ENCODE results near the gene OSBP. TPM values are rescaled to one million over a fixed set of nuclear protein-coding genes. Genes with fewer than 3 reads are reported as not detected.
A peak's percentile ranks its signal among the peaks of the same experiment; 100 is the strongest.
"Not testable (repeated sequence)": the region's sequence is repeated elsewhere in the genome, so short reads cannot be mapped to it uniquely, and the experiment has no call there.

The OSBP gene
- total RNA-seq, 1 experiment from 2014 or later, result 17.9 TPM

DNA sequence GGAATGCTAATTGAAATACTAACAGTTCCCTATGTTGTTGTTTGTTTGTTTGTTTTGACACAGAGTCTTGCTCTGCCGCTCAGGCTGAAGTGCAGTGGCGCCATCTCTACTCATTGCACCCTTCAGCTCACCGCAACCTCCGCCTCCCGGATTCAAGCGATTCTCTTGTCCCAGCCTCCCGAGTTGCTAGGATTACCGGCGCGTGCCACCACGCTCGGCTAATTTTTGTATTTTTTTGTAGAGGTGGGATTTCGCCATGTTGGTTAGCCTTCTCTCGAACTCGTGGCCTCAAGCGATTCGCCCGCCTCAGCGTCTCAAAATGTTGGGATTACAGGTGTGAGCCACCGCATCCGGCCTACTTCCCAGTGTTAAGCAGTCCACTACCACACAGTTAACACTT, 62.3 kb downstream of the OSBP start:
- DNase-seq (ENCODE audit: low read depth), result no peak

DNA sequence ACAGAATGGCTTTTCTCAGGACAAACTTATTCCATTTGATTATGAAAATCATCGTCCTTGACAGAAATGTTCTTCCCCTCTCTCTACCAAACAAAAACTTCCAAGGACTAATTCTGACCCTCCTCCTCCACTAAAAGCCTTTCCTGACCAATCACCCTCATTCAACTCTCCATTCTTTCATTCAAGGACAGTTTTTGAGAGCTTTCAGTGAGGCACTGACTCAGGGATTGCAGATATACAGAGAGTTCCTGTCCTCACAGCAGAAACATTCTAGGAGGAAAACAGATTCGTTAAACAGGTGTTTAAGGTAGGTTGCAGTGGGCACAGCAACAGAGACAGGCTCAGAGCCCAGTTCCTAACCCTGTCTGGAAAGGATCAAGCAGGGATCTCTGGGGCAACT, 62.7 kb downstream of the OSBP start:
- no peak for DNase-seq (ENCODE audit: low read depth)

DNA sequence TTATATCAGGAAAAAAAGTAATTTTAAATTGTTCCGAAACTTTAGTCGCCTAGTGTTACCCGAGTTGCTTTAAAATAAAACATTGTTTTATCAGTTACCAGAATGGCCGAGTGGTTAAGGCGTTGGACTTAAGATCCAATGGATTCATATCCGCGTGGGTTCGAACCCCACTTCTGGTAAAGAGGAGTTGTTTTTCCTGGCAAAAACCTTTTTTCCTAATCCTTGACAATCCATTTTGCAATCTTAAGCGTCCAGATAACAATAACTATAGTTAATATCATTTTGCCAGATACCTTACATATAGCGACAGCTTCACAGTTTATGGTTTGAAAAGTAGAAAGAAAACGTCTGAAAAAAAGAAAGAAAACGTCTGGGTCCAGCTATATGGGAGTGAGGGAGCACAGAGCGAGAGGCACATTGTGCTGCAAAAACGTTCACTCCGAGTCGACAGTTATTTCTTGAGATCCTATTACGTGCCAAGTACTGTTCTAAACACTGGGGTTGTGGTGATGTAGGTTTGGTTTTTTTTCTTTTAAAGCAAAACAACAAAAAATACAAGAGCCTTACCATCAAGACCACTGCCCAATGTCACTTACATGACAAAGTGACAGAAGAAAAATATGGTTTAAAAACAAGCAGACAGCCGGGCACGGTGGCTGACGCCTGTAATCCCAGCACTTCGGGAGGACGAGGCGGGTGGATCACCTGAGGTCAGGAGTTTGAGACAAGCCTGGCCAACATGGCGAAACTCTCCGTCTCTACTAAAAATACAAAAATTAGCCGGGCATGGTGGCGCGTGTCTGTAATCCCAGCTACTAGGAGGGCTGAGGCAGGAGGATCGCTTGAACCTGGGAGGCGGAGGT, 63.7 kb downstream of the OSBP start:
- DNase-seq (ENCODE audit: low read depth), result peak; percentile 78

DNA sequence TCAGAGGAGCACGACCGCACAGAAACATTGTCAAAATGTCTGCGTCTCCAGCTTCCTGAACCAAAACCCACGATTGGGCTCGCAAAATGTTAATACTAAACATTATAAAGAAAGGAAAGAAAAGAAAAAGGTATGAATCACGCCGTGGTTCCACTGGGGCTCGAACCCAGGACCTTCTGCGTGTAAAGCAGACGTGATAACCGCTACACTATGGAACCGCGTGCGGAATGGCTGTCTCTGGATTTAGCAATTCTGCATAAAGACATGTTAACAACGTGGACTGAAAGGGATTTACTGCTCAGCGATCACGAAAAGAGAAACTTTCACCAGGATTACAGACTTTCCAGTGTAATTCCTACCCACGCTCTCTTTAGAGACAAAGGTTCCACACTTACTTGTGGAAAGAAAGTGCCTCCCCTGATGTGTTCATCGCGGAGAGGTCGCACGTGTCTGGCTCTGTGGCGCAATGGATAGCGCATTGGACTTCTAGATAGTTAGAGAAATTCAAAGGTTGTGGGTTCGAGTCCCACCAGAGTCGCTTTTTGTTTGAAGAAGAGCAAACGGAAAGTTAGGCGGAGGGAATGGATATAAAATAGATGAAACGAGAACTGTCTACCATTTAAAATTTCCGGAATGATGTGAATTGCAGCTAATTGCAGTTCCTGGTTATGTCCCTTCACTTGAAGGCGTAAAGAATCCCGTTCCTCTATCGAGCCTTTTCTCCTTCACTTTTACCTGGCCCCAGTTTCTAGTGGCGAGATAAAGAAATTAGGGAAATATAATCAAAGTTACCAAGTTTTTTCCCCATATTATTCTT, 64.5 kb downstream of the OSBP start:
- DNase-seq (ENCODE audit: low read depth), result peak; percentile 95

DNA sequence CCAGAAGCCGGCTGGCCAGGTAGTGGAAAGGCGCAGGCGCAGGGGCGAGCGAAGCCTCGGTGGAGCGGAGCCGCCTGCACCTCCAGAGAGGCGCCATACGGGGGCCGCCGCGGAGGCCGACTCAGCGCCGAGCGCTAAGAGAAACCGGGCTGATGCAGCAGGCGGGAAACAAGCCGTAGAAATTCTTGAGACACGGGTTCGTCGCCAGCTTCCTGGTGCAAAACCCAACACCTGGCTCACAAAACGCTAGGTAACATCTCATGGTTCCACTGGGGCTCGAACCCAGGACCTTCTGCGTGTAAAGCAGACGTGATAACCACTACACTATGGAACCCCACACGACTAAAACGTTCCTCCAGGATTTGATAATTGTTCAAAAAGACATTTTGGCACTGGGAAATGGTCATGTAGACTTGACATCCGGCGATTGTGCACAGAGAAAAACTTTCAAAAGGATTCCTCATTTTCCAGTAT, 65.2 kb downstream of the OSBP start:
- peak; percentile 94 for DNase-seq (ENCODE audit: low read depth)

DNA sequence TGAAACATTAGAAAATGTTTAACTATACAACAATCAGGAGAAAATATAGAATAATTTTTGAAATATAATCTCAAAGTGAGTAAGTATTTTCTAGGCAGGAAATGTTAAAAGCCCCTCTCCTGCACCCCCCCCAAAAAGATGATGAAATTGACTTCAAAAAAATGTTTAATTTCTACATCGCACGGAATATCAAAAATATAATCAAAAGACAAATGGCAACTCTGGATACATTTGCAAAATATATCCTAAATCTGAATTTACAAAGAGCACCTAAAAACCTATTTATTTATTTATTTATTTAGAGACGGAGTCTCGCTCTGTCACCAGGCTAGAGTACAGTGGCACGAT, 67.3 kb downstream of the OSBP start:
- no peak for DNase-seq (ENCODE audit: low read depth)

DNA sequence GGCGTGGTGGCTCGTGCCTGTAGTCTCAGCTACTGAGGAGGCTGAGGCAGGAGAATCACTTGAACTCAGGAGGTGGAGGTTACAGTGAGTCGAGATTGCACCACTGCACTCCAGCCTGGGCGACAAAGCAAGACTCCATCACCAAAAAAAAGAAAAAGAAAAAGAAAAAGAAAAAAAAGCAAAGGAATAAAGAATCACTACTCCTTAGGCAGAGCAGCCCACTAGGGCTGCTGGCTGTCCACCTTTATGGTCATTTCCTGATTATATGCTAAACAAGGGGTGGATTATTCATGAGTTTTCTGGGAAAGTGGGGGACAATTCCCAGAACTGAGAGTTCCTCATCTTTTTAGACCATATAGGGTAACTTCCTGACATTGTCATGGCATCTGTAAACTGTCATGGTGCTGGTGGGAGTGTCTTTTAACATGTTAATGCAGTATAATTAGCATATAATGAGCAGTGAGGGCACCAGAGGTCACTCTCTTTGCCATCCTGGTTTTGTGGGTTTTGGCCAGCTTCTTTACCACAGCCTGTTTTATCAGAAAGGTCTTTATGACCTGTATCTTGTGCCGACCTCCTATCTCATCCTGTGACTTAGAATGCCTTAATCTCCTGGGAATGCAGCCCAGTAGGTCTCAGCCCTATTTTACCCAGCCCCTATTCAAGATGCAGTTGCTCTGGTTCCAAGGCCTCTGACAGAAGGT, 67.8 kb downstream of the OSBP start:
- DNase-seq (ENCODE audit: low read depth), result not testable (repeated sequence)

DNA sequence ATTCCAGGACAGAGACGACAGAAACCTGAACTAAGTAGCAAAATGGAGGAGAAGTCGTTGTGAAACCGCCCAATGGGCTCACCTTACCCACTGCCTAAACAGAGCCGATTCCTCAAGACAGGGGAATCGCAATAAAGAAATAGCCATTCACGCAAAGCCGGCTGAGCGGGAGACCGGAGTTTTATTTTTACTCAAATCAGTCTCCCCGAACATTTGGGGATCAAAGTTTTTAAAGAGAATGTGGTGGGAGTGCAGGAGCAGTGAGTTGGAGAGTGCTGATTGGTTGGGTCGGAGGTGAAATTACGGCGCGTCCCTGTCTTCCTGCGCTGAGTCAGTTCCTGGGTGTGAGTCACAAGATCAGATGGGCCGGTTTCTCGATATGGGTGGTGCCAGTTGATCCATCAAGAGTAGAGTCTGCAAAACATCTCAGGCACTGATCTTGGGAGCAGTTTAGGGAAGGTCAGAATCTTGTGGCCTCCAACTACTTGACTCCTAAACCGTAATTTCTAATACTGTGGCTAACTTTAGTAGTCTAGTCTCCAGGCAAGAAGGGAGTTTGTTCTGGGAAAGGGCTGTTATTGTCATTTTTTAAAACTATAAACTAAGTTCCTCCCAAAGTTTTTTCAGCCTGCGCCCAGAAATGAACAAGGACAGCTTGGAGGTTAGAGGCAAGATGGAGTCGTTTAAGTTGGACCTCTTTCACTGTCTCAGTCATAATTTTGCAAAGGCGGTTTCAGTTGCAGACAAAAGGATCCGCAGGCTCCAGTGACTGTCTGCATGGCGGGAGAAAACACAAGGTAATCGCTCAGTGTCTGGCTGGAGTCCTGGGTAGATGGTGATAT, 70.2 kb downstream of the OSBP start:
- no peak for DNase-seq (ENCODE audit: low read depth)

DNA sequence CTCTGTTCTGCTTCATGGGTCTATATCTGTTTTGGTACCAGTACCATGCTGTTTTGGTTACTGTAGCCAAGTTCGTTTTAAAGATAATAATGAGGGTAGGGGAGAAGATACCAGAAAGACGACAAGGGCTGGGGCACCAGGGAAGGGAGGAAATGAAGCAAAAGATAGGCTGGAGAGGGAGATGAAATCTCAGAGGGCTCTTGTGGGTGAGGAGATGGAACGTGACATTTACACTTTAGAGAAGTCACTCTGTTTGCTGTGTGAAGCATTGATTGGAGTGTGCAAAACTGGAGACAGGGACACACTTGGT, 70.8 kb downstream of the OSBP start:
- no peak for DNase-seq (ENCODE audit: low read depth)

DNA sequence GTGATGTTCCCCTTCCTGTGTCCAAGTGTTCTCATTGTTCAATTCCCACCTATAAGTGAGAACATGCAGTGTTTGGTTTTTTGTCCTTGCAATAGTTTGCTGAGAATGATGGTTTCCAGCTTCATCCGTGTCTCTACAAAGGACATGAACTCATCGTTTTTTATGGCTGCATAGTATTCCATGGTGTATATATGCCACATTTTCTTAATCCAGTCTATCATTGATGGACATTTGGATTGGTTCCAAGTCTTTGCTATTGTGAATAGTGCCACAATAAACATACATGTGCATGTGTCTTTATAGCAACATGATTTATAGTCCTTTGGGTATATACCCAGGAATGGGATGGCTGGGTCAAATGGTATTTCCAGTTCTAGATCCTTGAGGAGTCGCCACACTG, 71.9 kb downstream of the OSBP start:
- DNase-seq (ENCODE audit: low read depth), result not testable (repeated sequence)

DNA sequence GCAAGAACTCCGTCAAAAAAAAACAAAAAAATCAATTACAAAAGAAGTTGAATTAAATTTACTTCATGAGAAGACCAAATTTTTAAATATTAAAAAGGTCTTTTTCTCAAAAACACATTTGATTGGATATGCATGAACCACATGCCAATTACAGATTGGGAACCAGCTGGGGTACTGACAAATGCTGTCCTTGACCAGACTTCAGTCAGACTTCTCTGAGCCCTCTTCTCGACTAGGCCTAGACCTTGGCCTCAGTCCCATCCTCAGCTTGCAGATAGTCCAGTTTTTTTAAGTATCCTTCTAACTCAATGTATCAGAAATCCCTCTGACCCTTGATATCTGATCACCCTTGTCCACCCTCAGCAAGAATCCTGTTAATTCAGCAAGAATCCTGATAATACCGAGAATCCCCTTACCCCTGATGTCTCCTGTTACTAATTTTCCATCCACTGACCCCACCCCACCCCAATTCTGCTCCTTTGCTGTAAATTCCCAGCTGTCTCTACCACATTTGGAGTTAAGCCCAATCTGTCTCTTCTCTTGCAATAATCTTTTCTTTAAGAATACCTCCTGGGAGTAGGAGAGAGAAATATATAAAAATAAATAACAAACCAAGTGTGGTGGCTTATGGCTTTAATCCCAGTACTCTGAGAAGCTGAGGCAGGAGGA, 73.3 kb downstream of the OSBP start:
- no peak for DNase-seq (ENCODE audit: low read depth)

DNA sequence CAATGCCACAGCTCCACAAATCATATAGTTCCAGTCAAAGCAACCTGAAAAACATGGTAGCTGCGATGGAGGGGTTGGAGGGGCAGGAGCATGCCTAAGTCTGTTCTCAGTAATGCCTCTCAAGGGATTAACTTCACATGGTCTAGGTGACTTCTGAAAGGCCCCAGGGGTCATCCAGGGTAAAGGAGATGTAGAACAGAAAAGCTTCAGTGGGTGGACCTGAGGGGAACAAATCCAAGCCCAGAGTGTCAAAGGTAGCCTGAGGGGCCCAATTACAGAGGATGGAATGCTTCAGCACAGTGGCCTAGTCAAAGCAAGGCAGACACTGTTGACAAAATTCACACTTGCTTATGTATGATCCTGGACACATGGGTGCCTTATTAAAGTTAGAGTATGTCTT, 80.9 kb downstream of the OSBP start:
- no peak for DNase-seq (ENCODE audit: low read depth)

DNA sequence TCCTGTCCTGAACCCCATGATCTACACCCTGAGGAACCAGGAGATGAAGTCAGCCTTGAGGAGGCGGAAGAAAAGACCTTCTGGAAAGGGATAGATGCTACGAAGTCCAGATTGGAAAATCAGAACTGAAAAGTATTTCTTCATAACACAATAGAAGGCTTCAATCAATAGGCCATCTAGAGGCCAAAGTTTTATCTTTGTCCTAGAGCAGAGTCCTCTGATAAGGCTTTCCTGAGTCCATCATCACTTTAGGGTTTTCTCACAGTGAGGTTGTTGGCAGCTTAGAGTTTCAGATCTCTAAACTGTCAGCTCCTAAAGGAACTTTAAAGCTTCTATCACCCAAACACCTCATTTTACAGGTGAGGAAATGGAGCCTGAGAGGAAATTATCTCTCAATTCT, 83.0 kb downstream of the OSBP start:
- no peak for DNase-seq (ENCODE audit: low read depth)

DNA sequence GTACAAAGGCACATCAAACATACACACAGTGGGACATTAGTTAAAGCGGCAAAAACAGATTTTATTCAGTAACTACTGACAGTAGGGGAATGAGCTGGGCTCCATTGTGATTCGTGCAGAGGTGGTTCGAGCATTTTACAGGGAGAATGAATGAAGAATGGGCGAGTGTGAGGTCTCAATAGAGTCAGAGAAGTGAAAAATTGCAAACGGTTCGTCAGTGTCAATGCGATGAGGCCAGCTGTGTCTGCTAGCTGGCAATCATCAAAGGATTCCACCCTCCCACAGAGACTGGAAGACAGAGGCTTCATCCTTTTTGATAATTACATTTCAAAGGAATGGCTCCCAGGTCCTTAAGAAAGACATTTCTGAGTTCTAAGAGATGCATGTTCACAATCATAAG, 86.9 kb downstream of the OSBP start:
- DNase-seq (ENCODE audit: low read depth), result no peak

Other genes with a start within 250 kb of the OSBP start
- not detected in 2 replicates for gene OR5A2, start 189.4 kb downstream of the OSBP start, total RNA-seq (2014; rRNA removed)
- gene OR5A1, start 179.3 kb downstream of the OSBP start, total RNA-seq (2014; rRNA removed), result not detected in 2 replicates
- not detected in 2 replicates for gene OR4D6, start 158.8 kb downstream of the OSBP start, total RNA-seq (2014; rRNA removed)
- not detected in 2 replicates for gene OR4D10, start 142.5 kb downstream of the OSBP start, total RNA-seq (2014; rRNA removed)
- gene OR4D11, start 112.2 kb downstream of the OSBP start, total RNA-seq (2014; rRNA removed), result not detected in 2 replicates
- not detected in 2 replicates for gene OR4D9, start 104.2 kb downstream of the OSBP start, total RNA-seq (2014; rRNA removed)
- gene PATL1, start 53.3 kb upstream of the OSBP start, total RNA-seq (2014; rRNA removed), result 21.3 and 23.1 TPM in 2 replicates
- gene OR10V1, start 98.1 kb upstream of the OSBP start, total RNA-seq (2014; rRNA removed), result not detected in 2 replicates
- gene STX3, start 139.6 kb upstream of the OSBP start, total RNA-seq (2014; rRNA removed), result 11.9 and 16.9 TPM in 2 replicates
- gene MRPL16, start 195.0 kb upstream of the OSBP start, total RNA-seq (2014; rRNA removed), result 39.6 and 48.0 TPM in 2 replicates
- not detected in 2 replicates for gene CBLIF, start 229.7 kb upstream of the OSBP start, total RNA-seq (2014; rRNA removed)